Gastrocnemius medialis (tissue), 4 donors: ENCODE data around the gene ALDH2.

Source experiments
- POLR2A ChIP-seq, 2 donors: fragments of 450-650 bp; IDR thresholded peaks; one replicate each; pipeline ENCODE4 v1.6.1; 2017; ENCODE audit warnings: antibody characterized with exemption in 2 of 2, mild to moderate bottlenecking in 2 of 2, moderate library complexity in 2 of 2
- TF ChIP-seq, protein P1 (sequence below), 5 experiments: fragments of 450-650 bp in 3 of 5; fragments of 200-600 bp in 2 of 5; sonication (generic) in 2 of 5; IDR thresholded peaks in 4 of 5; conservative IDR thresholded peaks in 1 of 5; 1 replicate in 4 of 5; 2 replicates in 1 of 5; pipeline ENCODE4 v1.5.1; 2016 to 2019; ENCODE audit warnings: antibody characterized with exemption in 5 of 5, mild to moderate bottlenecking in 3 of 5, moderate library complexity in 3 of 5

DNA sequence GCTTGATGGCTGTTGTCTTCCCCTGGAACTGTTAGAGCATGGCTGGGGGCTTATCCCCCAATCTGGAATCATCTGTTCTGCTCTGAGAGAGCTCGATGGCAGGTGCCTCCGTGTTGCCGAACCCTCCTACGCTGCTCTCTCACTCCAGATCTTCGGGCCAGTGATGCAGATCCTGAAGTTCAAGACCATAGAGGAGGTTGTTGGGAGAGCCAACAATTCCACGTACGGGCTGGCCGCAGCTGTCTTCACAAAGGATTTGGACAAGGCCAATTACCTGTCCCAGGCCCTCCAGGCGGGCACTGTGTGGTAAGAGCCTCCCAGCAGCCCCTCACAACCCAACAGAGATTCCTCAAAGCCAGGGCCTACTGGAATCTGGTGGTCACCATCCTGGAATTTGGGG lies 33.0 kb downstream of the ALDH2 start:
- TF ChIP-seq POLR2A (IDR thresholded peaks at IDR 0.05), result no peak
- TF ChIP-seq, protein P1, sequence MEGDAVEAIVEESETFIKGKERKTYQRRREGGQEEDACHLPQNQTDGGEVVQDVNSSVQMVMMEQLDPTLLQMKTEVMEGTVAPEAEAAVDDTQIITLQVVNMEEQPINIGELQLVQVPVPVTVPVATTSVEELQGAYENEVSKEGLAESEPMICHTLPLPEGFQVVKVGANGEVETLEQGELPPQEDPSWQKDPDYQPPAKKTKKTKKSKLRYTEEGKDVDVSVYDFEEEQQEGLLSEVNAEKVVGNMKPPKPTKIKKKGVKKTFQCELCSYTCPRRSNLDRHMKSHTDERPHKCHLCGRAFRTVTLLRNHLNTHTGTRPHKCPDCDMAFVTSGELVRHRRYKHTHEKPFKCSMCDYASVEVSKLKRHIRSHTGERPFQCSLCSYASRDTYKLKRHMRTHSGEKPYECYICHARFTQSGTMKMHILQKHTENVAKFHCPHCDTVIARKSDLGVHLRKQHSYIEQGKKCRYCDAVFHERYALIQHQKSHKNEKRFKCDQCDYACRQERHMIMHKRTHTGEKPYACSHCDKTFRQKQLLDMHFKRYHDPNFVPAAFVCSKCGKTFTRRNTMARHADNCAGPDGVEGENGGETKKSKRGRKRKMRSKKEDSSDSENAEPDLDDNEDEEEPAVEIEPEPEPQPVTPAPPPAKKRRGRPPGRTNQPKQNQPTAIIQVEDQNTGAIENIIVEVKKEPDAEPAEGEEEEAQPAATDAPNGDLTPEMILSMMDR (IDR thresholded peaks at IDR 0.05 in 4 of 5, conservative IDR thresholded peaks at IDR 0.05 in 1 of 5), result no peak
